CD14-positive monocyte (primary cell): ENCODE measurements around the gene RPS24. TPM values are rescaled to one million over a fixed set of nuclear protein-coding genes. Genes with fewer than 3 reads are reported as not detected.

Experiments
- DNase-seq, 3 donors: peaks; one replicate each; pipeline ENCODE4 v3.0.0-alpha.2; 2011 to 2022
- H2AFZ ChIP-seq: 2 replicates; pipeline ENCODE4 v1.6.0; 2012; ENCODE audit warnings: mild to moderate bottlenecking, low read depth, low read length, inconsistent platforms; ENCODE audit not compliant: insufficient read depth, poor library complexity, severe bottlenecking
- H3K27ac ChIP-seq, 2 donors: 1 replicate in 1 of 2; 2 replicates in 1 of 2; pipeline ENCODE4 v1.5.1; 2012 to 2013; ENCODE audit warnings: low read length in 2 of 2, control low read depth in 1 of 2, inconsistent platforms in 1 of 2, low read depth in 1 of 2, mild to moderate bottlenecking in 1 of 2
- H3K27me3 ChIP-seq, 2 donors: one replicate each; pipeline versions ENCODE4 v1.6.0 to v1.6.1; 2011 to 2013; ENCODE audit warnings: low read length in 2 of 2; ENCODE audit not compliant: control insufficient read depth in 2 of 2, insufficient read depth in 2 of 2
- H3K36me3 ChIP-seq, 2 donors: replicated peaks in 1 of 2; 1 replicate in 1 of 2; 2 replicates in 1 of 2; pipeline versions ENCODE4 v1.5.1 to v1.6.1; 2012 to 2013; ENCODE audit warnings: low read length in 2 of 2, control low read depth in 1 of 2, inconsistent platforms in 1 of 2, mild to moderate bottlenecking in 1 of 2; ENCODE audit not compliant: insufficient read depth in 2 of 2, control insufficient read depth in 1 of 2
- H3K4me1 ChIP-seq, 2 donors: 1 replicate in 1 of 2; 2 replicates in 1 of 2; pipeline versions ENCODE4 v1.5.1 to v1.6.1; 2012 to 2013; ENCODE audit warnings: low read length in 2 of 2, control low read depth in 1 of 2, inconsistent platforms in 1 of 2, mild to moderate bottlenecking in 1 of 2, moderate library complexity in 1 of 2; ENCODE audit not compliant: insufficient read depth in 2 of 2, control insufficient read depth in 1 of 2
- H3K4me2 ChIP-seq: replicated peaks from 2 replicates; pipeline ENCODE3; 2012; ENCODE audit warnings: low read length, moderate library complexity, mild to moderate bottlenecking; ENCODE audit not compliant: poor library complexity, severe bottlenecking; ENCODE audit errors: extremely low read depth
- H3K4me3 ChIP-seq, 3 experiments: fragments of 200-600 bp in 1 of 3; sonication (generic) in 1 of 3; replicated peaks in 1 of 3; 1 replicate in 2 of 3; 2 replicates in 1 of 3; pipeline ENCODE4 v1.5.1; 2011 to 2013; ENCODE audit warnings: low read length in 3 of 3, mild to moderate bottlenecking in 3 of 3, control low read depth in 2 of 3, low read depth in 2 of 3, inconsistent platforms in 1 of 3, moderate library complexity in 1 of 3
- H3K79me2 ChIP-seq: 2 replicates; pipeline ENCODE4 v1.6.0; 2012; ENCODE audit warnings: mild to moderate bottlenecking, control low read depth, inconsistent platforms, low read length, moderate library complexity; ENCODE audit not compliant: insufficient read depth
- H3K9ac ChIP-seq: 2 replicates; pipeline ENCODE4 v1.6.0; 2017; ENCODE audit warnings: low read length, mild to moderate bottlenecking; ENCODE audit not compliant: insufficient read depth, poor library complexity, severe bottlenecking
- H3K9me3 ChIP-seq, 2 donors: replicated peaks in 1 of 2; 1 replicate in 1 of 2; 2 replicates in 1 of 2; pipeline versions ENCODE4 v1.5.1 to v1.6.1; 2012 to 2013; ENCODE audit warnings: low read length in 2 of 2, control low read depth in 1 of 2; ENCODE audit not compliant: control insufficient read depth in 1 of 2, insufficient read depth in 1 of 2
- H4K20me1 ChIP-seq: 2 replicates; pipeline ENCODE4 v1.6.0; 2012; ENCODE audit warnings: mild to moderate bottlenecking, low read length, control low read depth, moderate library complexity; ENCODE audit not compliant: insufficient read depth
- H3K27ac Mint-ChIP-seq, 7 donors: one replicate each; pipeline ENCODE4 v1.8.0; 2020; ENCODE audit warnings: mild to moderate bottlenecking in 7 of 7, mixed read lengths in 7 of 7, moderate library complexity in 6 of 7, inconsistent platforms in 2 of 7
- H3K27me3 Mint-ChIP-seq, 3 donors: one replicate each; pipeline ENCODE4 v1.8.0; 2021 to 2022; ENCODE audit warnings: low read depth in 3 of 3, mild to moderate bottlenecking in 3 of 3, mixed read lengths in 3 of 3, moderate library complexity in 3 of 3, inconsistent platforms in 1 of 3
- H3K36me3 Mint-ChIP-seq, 2 donors: one replicate each; pipeline ENCODE4 v1.8.0; 2020; ENCODE audit warnings: mixed read lengths in 2 of 2, inconsistent platforms in 1 of 2, mild to moderate bottlenecking in 1 of 2
- H3K4me1 Mint-ChIP-seq: one replicate; pipeline ENCODE4 v1.8.0; 2020; ENCODE audit warnings: mild to moderate bottlenecking, mixed read lengths
- H3K4me3 Mint-ChIP-seq, 2 donors: one replicate each; pipeline ENCODE4 v1.8.0; 2020; ENCODE audit warnings: mild to moderate bottlenecking in 2 of 2, mixed read lengths in 2 of 2, moderate library complexity in 1 of 2
- H3K9me3 Mint-ChIP-seq, 7 donors: one replicate each; pipeline ENCODE4 v1.8.0; 2020 to 2022; ENCODE audit warnings: mixed read lengths in 7 of 7, mild to moderate bottlenecking in 6 of 7, moderate library complexity in 6 of 7, inconsistent platforms in 2 of 7
- CTCF ChIP-seq: fragments of 200-600 bp; IDR thresholded peaks from one replicate; pipeline ENCODE4 v1.8.0; 2022; ENCODE audit warnings: antibody characterized with exemption, mild to moderate bottlenecking
- WGBS: methylation state at CpG from one replicate; pipeline ENCODE4 v1.1.5; 2013; ENCODE audit warnings: missing lambda C conversion rate; ENCODE audit not compliant: insufficient coverage; 5-methylcytosine and 5-hydroxymethylcytosine counted together
- intact Hi-C, 2 donors: fragments of 100-400 bp; cut with micrococcal nuclease; formaldehyde crosslinking; loops; one replicate each; pipeline versions ENCODE4 v1.15.0 to v1.15.1; 2023
- polyA plus RNA-seq, 3 donors: library from polyadenylated mRNA; depleted of rRNA in 1 of 3; unstranded in 2 of 3; stranded (reverse) in 1 of 3; fragments of 300-500 nt in 2 of 3; fragments of >200 nt in 1 of 3; fragmentation: Illumina TruSeq in 2 of 3; gene quantifications; 1 replicate in 2 of 3; 2 replicates in 1 of 3; pipeline ENCODE4 v1.2.3, GENCODE V29; 2012 to 2021

Gene RPS24
- polyA plus RNA-seq, 3 donors, result 801 to 2,073 (median 840) TPM

GRCh38 chr10:78011065-78011464 is 22.6 kb upstream of the RPS24 start:
- no peaks in the 10 kb centered on the region for H3K4me1 Mint-ChIP-seq
- no peak overlapping the region for H3K4me3 ChIP-seq
- H3K36me3 ChIP-seq, result peaks cover 92 to 100% of the 10 kb centered on the region in 2 donors
- H3K9ac ChIP-seq, result no peak overlapping the region
- H2AFZ ChIP-seq, result no peak overlapping the region
- H3K4me3 Mint-ChIP-seq, result no peak overlapping the region
- peaks cover 86 to 97% of the 10 kb centered on the region in 2 donors for H3K36me3 Mint-ChIP-seq
- peak overlapping the region in 1 of 7 donors; percentile 23 for H3K27ac Mint-ChIP-seq
- no peaks in the 10 kb centered on the region for H3K27me3 ChIP-seq
- no peaks in the 10 kb centered on the region for H3K9me3 ChIP-seq
- H3K27me3 Mint-ChIP-seq, result peaks cover 0 to 1% (median 0%) of the 10 kb centered on the region in 3 donors
- H3K4me1 ChIP-seq, result no peaks in the 10 kb centered on the region
- no peak overlapping the region for H3K27ac ChIP-seq
- DNase-seq, result no peak
- peaks cover 0 to 2% (median 0%) of the 10 kb centered on the region in 7 donors for H3K9me3 Mint-ChIP-seq
- TF ChIP-seq CTCF, result no peak
- intact Hi-C loops, result no loop called here
- H3K79me2 ChIP-seq, result no peaks in the 10 kb centered on the region
- WGBS, result 90% methylated on average over 2 of the region's 4 CpGs
- H4K20me1 ChIP-seq, result no peaks in the 10 kb centered on the region
- no peak overlapping the region for H3K4me2 ChIP-seq

GRCh38 chr10:78013564-78013963 is 20.1 kb upstream of the RPS24 start:
- Histone ChIP-seq H3K36me3 (peaks cover 94 to 100% of the 10 kb centered on the region in 2 donors), H3K9me3 (no peaks in the 10 kb centered on the region), H3K27me3 (no peaks in the 10 kb centered on the region), H3K4me2 (no peak overlapping the region), H3K79me2 (no peaks in the 10 kb centered on the region), H4K20me1 (no peaks in the 10 kb centered on the region), H3K27ac (no peak overlapping the region), H3K9ac (no peak overlapping the region), H2AFZ (no peak overlapping the region), H3K4me3 (no peak overlapping the region), H3K4me1 (no peaks in the 10 kb centered on the region)
- H3K4me3 Mint-ChIP-seq, result no peak overlapping the region
- no peak for TF ChIP-seq CTCF
- no CpG with 5 or more reads among the region's 1 CpG for WGBS
- H3K9me3 Mint-ChIP-seq, result no peaks in the 10 kb centered on the region
- H3K27ac Mint-ChIP-seq, result no peak overlapping the region
- DNase-seq, result no peak
- intact Hi-C loops, result no loop called here
- no peaks in the 10 kb centered on the region for H3K4me1 Mint-ChIP-seq
- peaks cover 87 to 99% of the 10 kb centered on the region in 2 donors for H3K36me3 Mint-ChIP-seq
- H3K27me3 Mint-ChIP-seq, result peaks cover 0 to 1% (median 0%) of the 10 kb centered on the region in 3 donors
